Activated T-helper 1 cell treated with anti-CD3 and anti-CD28 coated beads, Interleukin-12 subunit alpha, Interleukin-12 subunit beta, Interleukin-2, Interleukin-4 antibody, amounts not matched to agents 30 ng/mL and 10 ng/mL and 1 ng/mL, durations not matched to agents 14 hours and 24 hours and 36 hours (primary cell): ENCODE measurements around the gene CASP1. TPM values are rescaled to one million over a fixed set of nuclear protein-coding genes. Genes with fewer than 3 reads are reported as not detected.
A peak's percentile ranks its signal among the peaks of the same experiment; 100 is the strongest.
"Not testable (repeated sequence)": the region's sequence is repeated elsewhere in the genome, so short reads cannot be mapped to it uniquely, and the experiment has no call there.

Experiments
- DNase-seq: peaks from one replicate; pipeline ENCODE4 v3.0.0; 2021; ENCODE audit warnings: low spot score
- H3K27ac Mint-ChIP-seq: one replicate; pipeline ENCODE4 v1.8.0; 2021; ENCODE audit warnings: mild to moderate bottlenecking, mixed read lengths
- H3K27me3 Mint-ChIP-seq: one replicate; pipeline ENCODE4 v1.8.0; 2022; ENCODE audit warnings: mild to moderate bottlenecking, moderate library complexity, mixed read lengths; ENCODE audit not compliant: insufficient read depth
- H3K36me3 Mint-ChIP-seq: one replicate; pipeline ENCODE4 v1.8.0; 2021; ENCODE audit warnings: low read depth, mixed read lengths
- H3K4me1 Mint-ChIP-seq: one replicate; pipeline ENCODE4 v1.8.0; 2021; ENCODE audit warnings: low read depth, mixed read lengths
- H3K4me3 Mint-ChIP-seq: one replicate; pipeline ENCODE4 v1.8.0; 2021; ENCODE audit warnings: mild to moderate bottlenecking, moderate library complexity, mixed read lengths
- H3K9me3 Mint-ChIP-seq: one replicate; pipeline ENCODE4 v1.8.0; 2021; ENCODE audit warnings: mixed read lengths
- intact Hi-C: fragments of 100-400 bp; cut with micrococcal nuclease; formaldehyde crosslinking; loops from one replicate; pipeline ENCODE4 v1.15.1; 2024
- total RNA-seq: library from RNA; stranded (reverse); gene quantifications from 2 replicates; pipeline ENCODE4 v1.2.3, GENCODE V29; 2022

Gene CASP1
- total RNA-seq: 21.1 and 21.4 TPM in 2 replicates

GRCh38 chr11:105034813-105035620, at the start of gene CASP1:
TSS of gene CASP1 (minus strand) at chr11:105035144. CDS start at chr11:105035113, 31 bp downstream.
- intact Hi-C loops: loop anchor here (1.0 kb wide), 2 partner anchors 10 to 45 kb away; partner anchors contain the start of gene CARD16
- H3K27me3 Mint-ChIP-seq: no peaks in the 10 kb centered on the region
- DNase-seq: peak; percentile 31
- H3K27ac Mint-ChIP-seq: peak within 1 kb of the TSS; percentile 94
- H3K36me3 Mint-ChIP-seq: peaks cover 48% of the 10 kb centered on the region
- H3K4me3 Mint-ChIP-seq: peak within 1 kb of the TSS; percentile 93
- H3K9me3 Mint-ChIP-seq: peaks cover 4% of the 10 kb centered on the region
- peaks cover 32% of the 10 kb centered on the region for H3K4me1 Mint-ChIP-seq

- H3K9me3 Mint-ChIP-seq: no peaks in the 10 kb centered on the region
- no peaks in the 10 kb centered on the region for H3K36me3 Mint-ChIP-seq
Measured at GRCh38 chr11:105081412-105082150, 46.6 kb upstream of the CASP1 start.

GRCh38 chr11:105080171-105080906, 45.4 kb upstream of the CASP1 start:
- H3K27ac Mint-ChIP-seq, H3K4me3 Mint-ChIP-seq, DNase-seq, H3K9me3 Mint-ChIP-seq, H3K36me3 Mint-ChIP-seq: not testable (repeated sequence)
- H3K27me3 Mint-ChIP-seq: peaks cover 15% of the 10 kb centered on the region
- H3K4me1 Mint-ChIP-seq: peaks cover 28% of the 10 kb centered on the region
- intact Hi-C loops: loop anchor here (1.0 kb wide), 1 partner anchor 46 kb away; no protein-coding TSS in a partner anchor

More at GRCh38 chr11:105081412-105082150, 46.6 kb upstream of the CASP1 start:
- no peak for DNase-seq
- H3K27me3 Mint-ChIP-seq: peaks cover 14% of the 10 kb centered on the region
- peaks cover 28% of the 10 kb centered on the region for H3K4me1 Mint-ChIP-seq
- H3K4me3 Mint-ChIP-seq: no peak overlapping the region
- intact Hi-C loops: no loop called here
- no peak overlapping the region for H3K27ac Mint-ChIP-seq

GRCh38 chr11:105078283-105078682, 43.3 kb upstream of the CASP1 start:
- no peaks in the 10 kb centered on the region for H3K9me3 Mint-ChIP-seq
- H3K27ac Mint-ChIP-seq: no peak overlapping the region
- DNase-seq: no peak
- peaks cover 28% of the 10 kb centered on the region for H3K4me1 Mint-ChIP-seq
- H3K36me3 Mint-ChIP-seq: no peaks in the 10 kb centered on the region
- intact Hi-C loops: no loop called here
- H3K27me3 Mint-ChIP-seq: peaks cover 8% of the 10 kb centered on the region
- H3K4me3 Mint-ChIP-seq: no peak overlapping the region

- not testable (repeated sequence) for H3K9me3 Mint-ChIP-seq, DNase-seq, H3K36me3 Mint-ChIP-seq, H3K4me3 Mint-ChIP-seq, H3K27me3 Mint-ChIP-seq
- Mint-ChIP-seq H3K27ac (peak overlapping the region; percentile 13), H3K4me1 (peaks cover 28% of the 10 kb centered on the region)
- intact Hi-C loops: loop anchor here (1.0 kb wide), 2 partner anchors 29 to 32 kb away; partner anchors contain the start of gene CARD16
Measured at GRCh38 chr11:105077141-105077790, 42.3 kb upstream of the CASP1 start.

GRCh38 chr11:105074166-105074530, 39.2 kb upstream of the CASP1 start:
- H3K36me3 Mint-ChIP-seq: no peaks in the 10 kb centered on the region
- no peak overlapping the region for H3K27ac Mint-ChIP-seq
- no peak for DNase-seq
- peaks cover 5% of the 10 kb centered on the region for H3K27me3 Mint-ChIP-seq
- H3K4me1 Mint-ChIP-seq: peaks cover 30% of the 10 kb centered on the region
- intact Hi-C loops: no loop called here
- H3K4me3 Mint-ChIP-seq: no peak overlapping the region
- no peaks in the 10 kb centered on the region for H3K9me3 Mint-ChIP-seq

- no peak for DNase-seq
- Mint-ChIP-seq H3K27ac (no peak overlapping the region), H3K36me3 (peaks cover 4% of the 10 kb centered on the region), H3K9me3 (no peaks in the 10 kb centered on the region), H3K4me1 (peaks cover 35% of the 10 kb centered on the region), H3K4me3 (no peak overlapping the region), H3K27me3 (peaks cover 8% of the 10 kb centered on the region)
- intact Hi-C loops: no loop called here
Measured at GRCh38 chr11:105073456-105074165, 38.7 kb upstream of the CASP1 start.

- intact Hi-C loops, H3K27ac Mint-ChIP-seq, DNase-seq, H3K4me3 Mint-ChIP-seq, H3K9me3 Mint-ChIP-seq, H3K36me3 Mint-ChIP-seq, H3K27me3 Mint-ChIP-seq: not testable (repeated sequence)
- peaks cover 30% of the 10 kb centered on the region for H3K4me1 Mint-ChIP-seq
Measured at GRCh38 chr11:105072080-105072479, 37.1 kb upstream of the CASP1 start.

- H3K4me1 Mint-ChIP-seq: peaks cover 25% of the 10 kb centered on the region
- peak overlapping the region; percentile 65 for H3K27ac Mint-ChIP-seq
- H3K4me3 Mint-ChIP-seq: peak overlapping the region; percentile 69
- no peaks in the 10 kb centered on the region for H3K9me3 Mint-ChIP-seq
- intact Hi-C loops: no loop called here
- H3K27me3 Mint-ChIP-seq: peaks cover 8% of the 10 kb centered on the region
- no peak for DNase-seq
- peaks cover 5% of the 10 kb centered on the region for H3K36me3 Mint-ChIP-seq
Measured at GRCh38 chr11:105071089-105071732, 36.3 kb upstream of the CASP1 start.

GRCh38 chr11:105070306-105070705, 35.4 kb upstream of the CASP1 start:
- Mint-ChIP-seq H3K36me3 (peaks cover 5% of the 10 kb centered on the region), H3K4me1 (peaks cover 25% of the 10 kb centered on the region), H3K4me3 (peak overlapping the region; percentile 69), H3K27me3 (peaks cover 6% of the 10 kb centered on the region), H3K27ac (no peak overlapping the region), H3K9me3 (no peaks in the 10 kb centered on the region)
- intact Hi-C loops: no loop called here
- DNase-seq: no peak

GRCh38 chr11:105069749-105070148, 34.8 kb upstream of the CASP1 start:
- H3K27me3 Mint-ChIP-seq, H3K27ac Mint-ChIP-seq, H3K9me3 Mint-ChIP-seq, intact Hi-C loops, DNase-seq, H3K36me3 Mint-ChIP-seq: not testable (repeated sequence)
- Mint-ChIP-seq H3K4me3 (peak overlapping the region; percentile 69), H3K4me1 (peaks cover 25% of the 10 kb centered on the region)
